Adrenal gland (tissue), 5 donors: Measurements from ENCODE around the gene KIF1A.
"Not testable (repeated sequence)": the region's sequence is repeated elsewhere in the genome, so short reads cannot be mapped to it uniquely, and the experiment has no call there.

ENCODE experiments used
- CTCF ChIP-seq, 6 experiments: fragments of 450-650 bp in 4 of 6; fragments of 200-600 bp in 2 of 6; sonication (generic) in 1 of 6; IDR thresholded peaks; 1 replicate in 5 of 6; 2 replicates in 1 of 6; pipeline versions ENCODE4 v1.5.1 to v1.8.0; 2016 to 2021; ENCODE audit warnings: antibody characterized with exemption in 6 of 6, mild to moderate bottlenecking in 2 of 6, moderate library complexity in 1 of 6
- POLR2A ChIP-seq, 2 donors: fragments of 450-650 bp; IDR thresholded peaks; one replicate each; pipeline ENCODE4 v1.6.1; 2017; ENCODE audit warnings: antibody characterized with exemption in 2 of 2, mild to moderate bottlenecking in 2 of 2, moderate library complexity in 1 of 2
- donor health status: DM: no; HTN: no; CAD: no.

GRCh38 chr2:240694304-240694703, 125.7 kb downstream of the KIF1A start:
- not testable (repeated sequence) for TF ChIP-seq POLR2A, CTCF (IDR thresholded peaks at IDR 0.05)
